ENCODE measurements around the gene AFF3. TPM values are rescaled to one million over a fixed set of nuclear protein-coding genes. Genes with fewer than 3 reads are reported as not detected.

The AFF3 gene
- total and polyA plus RNA-seq, 2 of the 13 experiments (the other 11 are each of a cell fraction or from before 2014, with no cell fraction given), result not detected

GRCh38 chr2:99921903-99922302, 220.5 kb downstream of the AFF3 start:
- no peaks in the 10 kb centered on the region for H3K79me2 ChIP-seq (ENCODE audit: insufficient read depth, low read length)
- TF ChIP-seq MAFK (conservative IDR thresholded peaks at IDR 0.05 in 1 of 2, IDR thresholded peaks at IDR 0.05 in 1 of 2; ENCODE audit: low read length in 2 of 2) (peak; percentile 32 to 66; a peak in 2 of 4 replicates), SCMH1 (CRISPR knock-in tag; IDR thresholded peaks at IDR 0.05; ENCODE audit: borderline replicate concordance) (no peak), KLF9 (CRISPR knock-in tag; IDR thresholded peaks at IDR 0.05; ENCODE audit: low read depth) (no peak)
- intact Hi-C loops (cut with micrococcal nuclease; ENCODE audit: unreplicated experiment), result no loop called here
- WGBS (ENCODE audit: low lambda C conversion rate), result 3% methylated on average over 3 of the region's 3 CpGs
- no peak overlapping the region for H3K4me3 ChIP-seq (replicated peaks in 1 of 3; ENCODE audit: insufficient read depth in 1 of 3, low read depth in 2 of 3, low read length in 3 of 3)
- no peaks in the 10 kb centered on the region for H3K9me3 ChIP-seq (ENCODE audit: low read length)
- no peak for DNase-seq (ENCODE audit: low spot score)
- ChIA-PET POLR2A (no interaction called here), CTCF (ENCODE audit: low intra/inter-chr PET ratio, low total read pairs) (no interaction called here)
- H3K36me3 ChIP-seq (replicated peaks in 1 of 2; ENCODE audit: control insufficient read depth in 1 of 2, insufficient read depth in 2 of 2, low read length in 2 of 2), result no peaks in the 10 kb centered on the region
- peaks cover 0 to 5% of the 10 kb centered on the region in 2 experiments; a peak in 1 of 5 replicates for H3K27me3 ChIP-seq (ENCODE audit: control insufficient read depth in 1 of 2, insufficient read depth in 2 of 2, low read length in 2 of 2)
- H3K4me2 ChIP-seq (ENCODE audit: low read depth, low read length), result no peak overlapping the region
- no TSS peak for BruUV-seq (replicated peaks)
- in situ Hi-C loops (cut with HindIII; ENCODE audit: extremely low pct_ligation_motif_present, low pct_unique_long_range_greater_than_20kb), result no loop called here
- no peaks in the 10 kb centered on the region for H3K4me1 ChIP-seq (ENCODE audit: insufficient read depth, low read length)
- FAIRE-seq, result no peak
- no peak overlapping the region for H2AFZ ChIP-seq (ENCODE audit: low read length)
- H4K20me1 ChIP-seq (ENCODE audit: insufficient read depth, low read length), result no peaks in the 10 kb centered on the region
- no peak for ATAC-seq
- H3K9ac ChIP-seq (ENCODE audit: insufficient read depth, low read depth, low read length), result no peak overlapping the region
- H3K27ac ChIP-seq (ENCODE audit: extremely low read length, insufficient read depth, low read length), result no peak overlapping the region

GRCh38 chr2:99918389-99918788, 224.0 kb downstream of the AFF3 start:
- Histone ChIP-seq H4K20me1 (ENCODE audit: insufficient read depth, low read length) (no peaks in the 10 kb centered on the region), H2AFZ (ENCODE audit: low read length) (no peak overlapping the region), H3K27me3 (ENCODE audit: control insufficient read depth in 1 of 2, insufficient read depth in 2 of 2, low read length in 2 of 2) (peaks cover 2 to 16% of the 10 kb centered on the region in 2 experiments; a peak in 2 of 5 replicates), H3K4me1 (ENCODE audit: insufficient read depth, low read length) (no peaks in the 10 kb centered on the region), H3K4me3 (replicated peaks in 1 of 3; ENCODE audit: insufficient read depth in 1 of 3, low read depth in 2 of 3, low read length in 3 of 3) (no peak overlapping the region), H3K9ac (ENCODE audit: insufficient read depth, low read depth, low read length) (no peak overlapping the region), H3K36me3 (replicated peaks in 1 of 2; ENCODE audit: control insufficient read depth in 1 of 2, insufficient read depth in 2 of 2, low read length in 2 of 2) (no peaks in the 10 kb centered on the region), H3K79me2 (ENCODE audit: insufficient read depth, low read length) (no peaks in the 10 kb centered on the region), H3K27ac (ENCODE audit: extremely low read length, insufficient read depth, low read length) (no peak overlapping the region), H3K4me2 (ENCODE audit: low read depth, low read length) (no peak overlapping the region), H3K9me3 (ENCODE audit: low read length) (no peaks in the 10 kb centered on the region)
- FAIRE-seq (no peak), ATAC-seq (no peak), DNase-seq (ENCODE audit: low spot score) (no peak)
- intact Hi-C loops (cut with micrococcal nuclease; ENCODE audit: unreplicated experiment), result no loop called here
- POLR2A ChIA-PET, result no interaction called here
- whole genome bisulfite sequencing (ENCODE audit: low lambda C conversion rate), result 38% methylated on average over 2 of the region's 2 CpGs
- no TSS peak for BruUV-seq (replicated peaks)
- CTCF ChIA-PET (ENCODE audit: low intra/inter-chr PET ratio, low total read pairs), result no interaction called here
- in situ Hi-C loops (cut with HindIII; ENCODE audit: extremely low pct_ligation_motif_present, low pct_unique_long_range_greater_than_20kb), result no loop called here
- TF ChIP-seq NAIF1 (CRISPR knock-in tag; IDR thresholded peaks at IDR 0.05; ENCODE audit: borderline replicate concordance) (no peak), HNF4A (CRISPR knock-in tag; IDR thresholded peaks at IDR 0.05) (no peak), ELK4 (CRISPR knock-in tag; IDR thresholded peaks at IDR 0.05; ENCODE audit: borderline replicate concordance) (no peak), ZNF512B (CRISPR knock-in tag; IDR thresholded peaks at IDR 0.05; ENCODE audit: borderline replicate concordance) (no peak), FOXO1 (CRISPR knock-in tag; IDR thresholded peaks at IDR 0.05) (no peak), ZNF496 (CRISPR knock-in tag; IDR thresholded peaks at IDR 0.05; ENCODE audit: insufficient replicate concordance) (no peak), MXD3 (CRISPR knock-in tag; IDR thresholded peaks at IDR 0.05) (no peak), NRL (CRISPR knock-in tag; IDR thresholded peaks at IDR 0.05; ENCODE audit: borderline replicate concordance) (no peak), ZNF20 (CRISPR knock-in tag; IDR thresholded peaks at IDR 0.05) (no peak), TIGD3 (CRISPR knock-in tag; IDR thresholded peaks at IDR 0.05; ENCODE audit: borderline replicate concordance) (no peak)

All from HepG2 (cell line).